Hepatocyte (in vitro differentiated cells): ENCODE measurements around the gene MAPK14. TPM values are rescaled to one million over a fixed set of nuclear protein-coding genes. Genes with fewer than 3 reads are reported as not detected.
A peak's percentile ranks its signal among the peaks of the same experiment; 100 is the strongest.
"Not testable (repeated sequence)": the region's sequence is repeated elsewhere in the genome, so short reads cannot be mapped to it uniquely, and the experiment has no call there.

Experiments used
- DNase-seq: peaks from one replicate; pipeline ENCODE4 v3.0.0-alpha.2; 2016; ENCODE audit warnings: low spot score
- H2AFZ ChIP-seq: fragments of 200-600 bp; sonication (generic); 2 replicates; pipeline ENCODE4 v1.6.0; 2016; ENCODE audit warnings: antibody characterized with exemption, mild to moderate bottlenecking
- H3K27ac ChIP-seq: fragments of 200-600 bp; sonication (generic); 2 replicates; pipeline ENCODE4 v1.5.1; 2016; ENCODE audit warnings: mild to moderate bottlenecking
- H3K27me3 ChIP-seq: fragments of 200-600 bp; sonication (generic); 2 replicates; pipeline ENCODE4 v1.6.1; 2016
- H3K36me3 ChIP-seq: fragments of 200-600 bp; sonication (generic); replicated peaks from 2 replicates; pipeline ENCODE4 v1.5.1; 2016; ENCODE audit warnings: low read depth; ENCODE audit not compliant: insufficient read depth
- H3K4me1 ChIP-seq: fragments of 200-600 bp; sonication (generic); 2 replicates; pipeline ENCODE4 v1.5.1; 2016; ENCODE audit warnings: mild to moderate bottlenecking, moderate library complexity; ENCODE audit not compliant: insufficient read depth
- H3K4me2 ChIP-seq: fragments of 200-600 bp; sonication (generic); 2 replicates; pipeline ENCODE4 v1.6.0; 2016
- H3K4me3 ChIP-seq: fragments of 200-600 bp; sonication (generic); 2 replicates; pipeline ENCODE4 v1.5.1; 2016; ENCODE audit warnings: mild to moderate bottlenecking
- H3K79me2 ChIP-seq: fragments of 200-600 bp; sonication (generic); 2 replicates; pipeline ENCODE4 v1.6.0; 2017; ENCODE audit warnings: mild to moderate bottlenecking
- H3K9me2 ChIP-seq: fragments of 200-600 bp; sonication (generic); replicated peaks from 2 replicates; pipeline ENCODE4 v1.6.0; 2017; ENCODE audit warnings: mild to moderate bottlenecking; ENCODE audit not compliant: insufficient read depth
- H3K9me3 ChIP-seq: fragments of 200-600 bp; sonication (generic); 2 replicates; pipeline ENCODE4 v1.5.1; 2016; ENCODE audit warnings: low read depth, mild to moderate bottlenecking
- H4K20me1 ChIP-seq: fragments of 200-600 bp; sonication (generic); 2 replicates; pipeline ENCODE4 v1.6.0; 2016; ENCODE audit warnings: mild to moderate bottlenecking; ENCODE audit not compliant: insufficient read depth, poor library complexity, severe bottlenecking
- CTCF ChIP-seq: fragments of 200-600 bp; sonication (generic); IDR thresholded peaks from 2 replicates; pipeline ENCODE4 v1.5.1; 2016; ENCODE audit warnings: antibody characterized with exemption, mild to moderate bottlenecking; ENCODE audit not compliant: poor library complexity
- EZH2 ChIP-seq: fragments of 200-600 bp; sonication (generic); IDR thresholded peaks from 2 replicates; pipeline ENCODE4 v1.6.1; 2016; ENCODE audit warnings: antibody characterized with exemption, mild to moderate bottlenecking, borderline replicate concordance
- EZH2phosphoT487 ChIP-seq: fragments of 200-600 bp; sonication (generic); IDR thresholded peaks from one replicate; pipeline ENCODE4 v1.6.1; 2018; ENCODE audit warnings: antibody characterized with exemption, mild to moderate bottlenecking, low read depth, moderate library complexity; ENCODE audit not compliant: unreplicated experiment, severe bottlenecking
- WGBS: methylation state at CpG from one replicate; pipeline ENCODE4 v1.1.6; 2016; ENCODE audit warnings: low lambda C conversion rate; ENCODE audit errors: missing lambda C conversion rate; 5-methylcytosine and 5-hydroxymethylcytosine counted together
- polyA plus RNA-seq: library from polyadenylated mRNA; unstranded; fragments of >200 nt; fragmentation: Nextera tagmentation; extraction: Ambion mirVana; gene quantifications from 2 replicates; pipeline ENCODE4 v1.2.1, GENCODE V29; 2016
- total RNA-seq: library from RNA; depleted of rRNA; stranded (reverse); fragments of >200 nt; gene quantifications from 2 replicates; pipeline ENCODE4 v1.2.3, GENCODE V29; 2014

The MAPK14 gene
- total and polyA plus RNA-seq, 2 experiments from 2014 or later = 46.8 to 86.5 TPM

GRCh38 chr6:36128793-36129192, 101.2 kb downstream of the MAPK14 start:
- peaks cover 13% of the 10 kb centered on the region for H3K79me2 ChIP-seq
- no peak for DNase-seq
- H3K27me3 ChIP-seq = no peaks in the 10 kb centered on the region
- H3K27ac ChIP-seq = no peak overlapping the region
- H3K9me3 ChIP-seq = no peaks in the 10 kb centered on the region
- H3K4me1 ChIP-seq = peaks cover 29% of the 10 kb centered on the region
- 92% methylated on average over 3 of the region's 3 CpGs for WGBS
- H3K36me3 ChIP-seq = no peaks in the 10 kb centered on the region
- TF ChIP-seq EZH2 = no peak
- TF ChIP-seq EZH2phosphoT487 = no peak
- no peak for TF ChIP-seq CTCF
- H2AFZ ChIP-seq = no peak overlapping the region
- H3K4me3 ChIP-seq = no peak overlapping the region
- no peaks in the 10 kb centered on the region for H4K20me1 ChIP-seq
- no peak overlapping the region for H3K4me2 ChIP-seq
- H3K9me2 ChIP-seq = no peaks in the 10 kb centered on the region

GRCh38 chr6:36129334-36129733, 101.7 kb downstream of the MAPK14 start:
- H3K27me3 ChIP-seq, DNase-seq, H3K36me3 ChIP-seq, H3K9me2 ChIP-seq, H4K20me1 ChIP-seq, H3K4me3 ChIP-seq, H3K9me3 ChIP-seq, H2AFZ ChIP-seq: not testable (repeated sequence)
- Histone ChIP-seq H3K27ac (peak overlapping the region; percentile 100), H3K79me2 (peaks cover 15% of the 10 kb centered on the region), H3K4me2 (peak overlapping the region; percentile 84), H3K4me1 (peaks cover 29% of the 10 kb centered on the region)
- WGBS = 95% methylated on average over 16 of the region's 16 CpGs

GRCh38 chr6:36129941-36130666, 102.5 kb downstream of the MAPK14 start, which contains the start of gene MAPK13:
Gene MAPK13 (plus strand): TSS chr6:36130513. CDS start chr6:36130583, 70 bp downstream.
- H3K27ac ChIP-seq = peak within 1 kb of the TSS; percentile 100
- no peaks in the 10 kb centered on the region for H3K36me3 ChIP-seq
- H3K9me2 ChIP-seq = no peaks in the 10 kb centered on the region
- TF ChIP-seq CTCF (no peak), EZH2phosphoT487 (no peak), EZH2 (no peak)
- H3K4me1 ChIP-seq = peaks cover 29% of the 10 kb centered on the region
- 6% methylated on average over 42 of the region's 59 CpGs for WGBS
- H2AFZ ChIP-seq = peak within 1 kb of the TSS; percentile 69
- H4K20me1 ChIP-seq = no peaks in the 10 kb centered on the region
- H3K27me3 ChIP-seq = no peaks in the 10 kb centered on the region
- peaks cover 15% of the 10 kb centered on the region for H3K79me2 ChIP-seq
- peak within 1 kb of the TSS; percentile 55 for H3K4me3 ChIP-seq
- peak; percentile 83 for DNase-seq
- H3K9me3 ChIP-seq = no peaks in the 10 kb centered on the region
- H3K4me2 ChIP-seq = peak within 1 kb of the TSS; percentile 84

DNA sequence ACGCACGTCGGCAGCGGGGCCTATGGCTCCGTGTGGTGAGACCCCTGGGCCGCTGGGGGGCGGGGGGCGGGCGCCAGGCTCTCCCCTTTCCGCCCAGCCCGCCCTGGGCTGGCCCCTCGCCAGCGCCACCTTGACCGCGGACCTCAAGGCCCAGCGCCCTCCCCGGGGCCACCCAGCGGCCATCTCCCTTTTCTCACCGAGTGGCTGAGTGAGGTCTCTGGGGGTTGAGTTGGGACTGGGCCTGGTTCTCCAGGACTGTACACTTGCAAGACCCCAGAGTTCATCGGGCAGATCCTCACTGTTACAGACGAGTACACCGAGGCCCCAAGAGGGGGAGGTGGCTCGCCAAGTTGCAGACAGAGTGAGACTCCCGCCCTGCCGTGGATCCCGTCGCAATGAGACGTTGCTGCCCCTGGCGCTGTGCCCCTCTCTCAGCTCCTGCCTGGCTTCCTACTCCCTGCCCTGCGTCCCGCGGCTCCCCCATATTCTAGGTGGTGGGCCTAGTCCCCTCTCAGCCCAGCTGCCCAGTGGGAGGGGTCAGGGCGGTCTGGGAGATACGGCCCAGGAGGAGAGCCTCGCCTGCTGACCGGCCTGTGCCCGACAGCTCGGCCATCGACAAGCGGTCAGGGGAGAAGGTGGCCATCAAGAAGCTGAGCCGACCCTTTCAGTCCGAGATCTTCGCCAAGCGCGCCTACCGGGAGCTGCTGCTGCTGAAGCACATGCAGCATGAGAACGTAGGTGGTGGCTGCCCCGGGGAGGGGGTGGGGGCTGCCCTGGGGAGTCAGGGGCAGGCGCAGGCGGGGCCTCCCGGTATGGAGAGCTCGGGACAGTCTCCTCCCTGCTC, 103.3 kb downstream of the MAPK14 start:
- Histone ChIP-seq H3K9me3 (no peaks in the 10 kb centered on the region), H3K36me3 (no peaks in the 10 kb centered on the region), H3K79me2 (peaks cover 15% of the 10 kb centered on the region), H3K27me3 (no peaks in the 10 kb centered on the region), H3K4me1 (peaks cover 29% of the 10 kb centered on the region), H2AFZ (peak overlapping the region; percentile 55), H3K27ac (peak overlapping the region; percentile 100), H3K4me2 (peak overlapping the region; percentile 84), H3K9me2 (no peaks in the 10 kb centered on the region), H4K20me1 (no peaks in the 10 kb centered on the region), H3K4me3 (peak overlapping the region; percentile 55)
- 43% methylated on average over 26 of the region's 52 CpGs for whole genome bisulfite sequencing
- peak; percentile 86 for DNase-seq
- TF ChIP-seq EZH2 (no peak), EZH2phosphoT487 (no peak), CTCF (peak; percentile 9)
